Stimulated activated CD8-positive, alpha-beta memory T cell treated with anti-CD3 and anti-CD28 coated beads, Interleukin-4, amount 100 ng/mL, for 1 hour (primary cell): ENCODE data around the gene DFFA.
"Not testable (repeated sequence)": the region's sequence is repeated elsewhere in the genome, so short reads cannot be mapped to it uniquely, and the experiment has no call there.

Source experiments
- DNase-seq, 2 donors: peaks; one replicate each; pipeline ENCODE4 v3.0.0-alpha.2; 2020; ENCODE audit warnings: low read depth in 2 of 2, low spot score in 1 of 2

DFFA gene

DNA sequence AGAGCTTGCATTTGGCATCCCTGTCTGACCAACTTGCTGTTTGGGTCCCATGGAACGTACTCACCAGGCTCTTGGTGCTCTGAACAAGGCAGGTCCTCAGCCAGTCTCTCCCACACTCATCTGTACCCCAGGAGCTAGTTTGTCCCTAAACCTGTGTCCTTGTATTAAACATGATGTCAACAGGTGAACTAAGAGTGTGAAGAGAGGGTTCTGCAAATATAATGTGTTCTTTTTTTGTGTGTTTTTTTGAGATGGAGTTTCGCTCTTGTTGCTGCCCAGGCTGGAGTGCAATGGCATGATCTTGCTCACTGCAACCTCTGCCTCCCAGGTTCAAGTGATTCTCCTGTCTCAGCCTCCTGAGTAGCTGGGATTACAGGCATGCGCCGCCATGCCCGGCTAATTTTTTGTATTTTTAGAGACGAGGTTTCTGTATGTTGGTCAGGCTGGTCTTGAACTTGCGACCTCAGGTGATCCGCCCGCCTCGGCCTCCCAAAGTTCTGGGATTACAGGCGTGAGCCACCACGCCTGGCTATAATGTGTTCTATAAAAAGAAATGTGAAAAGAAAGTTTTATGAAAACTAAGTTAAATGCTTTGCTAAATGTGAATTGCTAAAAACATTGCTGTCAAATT is 33.8 kb upstream of the DFFA start:
- DNase-seq: not testable (repeated sequence)

DNA sequence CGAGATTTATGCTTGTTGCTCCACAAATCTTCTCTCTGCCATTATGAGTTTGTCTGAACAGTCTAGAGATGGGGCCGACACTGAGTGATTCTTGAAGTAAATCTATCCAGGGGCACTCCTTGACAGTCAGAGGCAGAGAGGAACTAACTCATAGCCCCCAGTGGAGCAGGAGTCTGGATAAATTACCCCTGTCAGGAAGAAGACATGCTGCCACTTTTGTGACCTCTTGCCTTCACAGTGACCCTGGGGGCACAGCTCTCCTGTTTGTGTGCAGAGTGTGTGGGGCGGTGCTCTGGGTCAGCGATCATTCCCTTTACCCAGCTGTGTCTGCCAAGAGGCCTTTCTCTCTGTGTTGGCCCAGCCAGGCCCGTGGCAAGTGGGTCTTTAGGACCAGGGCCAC is 31.9 kb upstream of the DFFA start:
- DNase-seq: no peak

DNA sequence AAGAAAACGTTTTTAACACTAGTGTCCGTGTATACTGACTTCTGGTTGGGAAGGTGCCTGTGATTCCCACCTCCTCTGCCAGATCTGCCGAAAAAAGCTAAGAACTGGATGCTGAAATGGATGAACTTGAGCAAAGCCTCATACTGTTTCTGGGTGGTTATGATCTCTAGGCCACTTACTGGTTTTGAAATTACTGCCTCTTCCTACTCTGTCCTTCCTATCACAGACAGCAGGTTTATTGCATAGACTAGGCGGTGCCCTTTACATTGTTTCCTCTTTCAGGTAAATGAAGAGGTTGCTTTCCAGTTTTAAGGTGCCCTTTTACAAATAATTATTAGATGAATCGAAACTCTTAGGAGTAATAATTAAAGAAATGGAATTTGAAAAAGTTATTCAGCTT is 29.9 kb upstream of the DFFA start:
- no peak for DNase-seq

DNA sequence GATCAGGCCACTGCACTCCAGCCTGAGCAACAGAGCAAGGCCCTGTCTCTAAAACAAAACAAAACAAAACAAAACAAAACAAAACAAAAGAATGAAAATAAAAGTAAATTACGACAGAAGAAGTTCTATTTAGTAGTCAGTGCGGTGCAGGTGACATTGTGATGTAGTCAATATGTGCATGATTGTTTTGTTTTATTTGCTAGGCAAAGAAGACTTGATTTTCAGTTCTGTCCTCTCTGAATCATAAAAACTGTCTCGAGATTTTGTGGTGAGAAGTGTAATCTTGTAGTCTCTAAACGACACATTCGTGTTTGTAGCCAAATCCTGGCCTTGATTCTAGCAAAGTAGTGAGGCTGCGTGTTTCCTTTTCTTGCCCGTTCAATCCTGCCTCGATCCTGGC is 25.9 kb upstream of the DFFA start:
- no peak for DNase-seq

DNA sequence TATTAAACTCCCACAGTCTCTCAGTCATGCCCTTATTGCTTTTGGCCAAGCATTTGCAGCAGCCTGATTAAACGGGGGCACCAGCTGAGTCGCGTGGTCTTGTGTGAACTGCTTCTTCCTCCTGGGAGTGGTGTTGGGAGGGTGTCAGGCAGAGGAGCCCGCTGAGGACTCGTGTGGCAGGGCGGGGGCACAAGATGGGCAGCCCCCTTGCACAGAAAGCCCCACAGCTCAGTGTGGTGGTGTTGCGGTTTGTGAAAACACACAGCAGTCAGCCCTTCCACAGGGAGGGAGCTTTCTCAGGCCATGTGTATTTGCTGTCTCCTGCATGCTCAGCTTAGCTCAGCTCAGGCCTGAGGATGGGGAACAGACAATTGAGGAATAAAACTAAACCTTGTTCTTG is 24.8 kb upstream of the DFFA start:
- no peak for DNase-seq

DNA sequence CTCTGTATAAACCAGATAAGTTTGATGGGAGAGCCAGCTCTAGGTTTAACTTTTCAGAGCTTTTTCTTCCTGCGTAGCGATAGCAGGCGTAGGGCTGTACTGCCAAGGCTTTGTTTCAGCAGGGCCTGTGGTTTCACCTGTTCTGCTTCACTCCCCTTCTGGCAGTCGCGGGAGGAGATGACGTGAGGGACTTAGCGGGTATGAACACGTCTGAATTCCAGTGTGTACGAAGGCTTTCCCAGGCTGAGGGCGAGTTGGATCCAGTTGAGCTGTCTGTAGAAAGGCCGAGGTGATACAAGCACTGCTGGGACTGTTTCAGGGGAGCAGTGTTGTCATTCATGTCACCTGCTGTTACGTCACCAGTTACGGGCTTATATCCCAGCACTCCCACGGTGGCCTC is 23.6 kb upstream of the DFFA start:
- DNase-seq: no peak

DNA sequence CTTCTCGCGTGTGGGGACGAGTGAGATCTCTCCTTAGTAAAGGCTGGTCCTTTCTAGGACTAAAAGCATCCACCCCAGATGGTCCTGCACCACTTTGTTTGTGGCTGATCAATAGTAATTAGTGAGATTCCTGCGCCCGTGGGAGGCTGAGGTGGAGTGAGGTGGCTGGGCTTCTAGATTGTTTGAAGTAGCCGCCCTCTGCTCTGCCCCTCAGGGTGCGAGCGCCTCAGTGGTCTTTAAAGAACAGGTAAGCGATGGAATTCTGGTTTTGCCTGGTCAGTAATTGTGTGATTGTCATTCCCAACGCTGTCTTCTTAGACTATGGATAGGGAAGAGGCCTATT is 23.1 kb upstream of the DFFA start:
- no peak for DNase-seq

DNA sequence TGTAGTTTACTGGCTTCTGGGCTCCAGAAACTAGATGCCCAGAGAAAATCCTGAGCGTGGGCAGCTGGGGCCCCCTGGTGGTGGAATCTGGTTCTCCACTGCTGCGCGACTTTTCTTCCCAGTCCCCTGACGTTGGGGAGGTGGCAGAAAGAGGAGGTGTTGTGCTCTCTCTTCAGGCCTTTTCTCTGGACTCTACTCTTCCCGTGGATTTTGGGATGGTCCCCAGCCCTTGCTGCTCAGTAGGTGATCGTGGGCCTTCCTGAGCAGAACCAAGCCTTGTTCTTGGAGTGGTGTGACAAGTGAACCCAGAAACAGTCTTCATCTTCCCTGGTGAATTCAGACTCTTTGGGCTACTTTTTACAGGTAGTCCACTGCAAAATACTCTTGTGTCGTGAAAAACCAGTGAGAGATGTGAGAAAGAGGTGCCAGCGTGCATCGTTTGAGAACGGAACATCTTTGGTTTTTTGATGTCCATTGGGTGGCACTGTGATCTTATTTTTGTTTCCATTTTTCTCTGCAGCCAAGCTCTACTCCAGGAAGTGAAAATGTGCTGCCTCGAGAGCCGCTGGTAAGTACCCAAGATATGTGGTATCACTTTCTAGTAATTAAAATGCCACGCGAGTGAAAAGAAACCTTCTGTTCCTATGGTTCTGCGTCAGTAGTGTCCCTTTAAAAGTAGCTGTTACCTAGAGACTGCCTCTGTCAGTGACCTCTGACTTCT is 22.6 kb upstream of the DFFA start:
- peak; percentile 60 to 64 for DNase-seq

DNA sequence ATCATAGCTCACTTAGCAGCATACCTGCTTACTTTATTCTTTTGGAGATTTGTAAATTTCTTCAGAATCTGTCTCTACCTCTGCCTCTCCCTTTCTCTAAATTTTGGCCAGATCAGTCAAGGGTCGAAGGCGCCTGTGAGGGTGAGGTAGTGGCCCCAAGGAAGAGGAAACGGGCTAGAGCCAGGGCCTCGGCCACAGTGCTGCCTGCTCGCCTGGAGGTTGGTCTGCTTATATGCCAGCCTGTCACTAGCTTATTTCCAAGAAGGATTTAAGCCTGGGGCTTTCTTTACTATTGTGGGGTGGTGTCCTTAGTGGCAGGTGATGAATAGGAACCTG is 22.1 kb upstream of the DFFA start:
- DNase-seq: no peak

DNA sequence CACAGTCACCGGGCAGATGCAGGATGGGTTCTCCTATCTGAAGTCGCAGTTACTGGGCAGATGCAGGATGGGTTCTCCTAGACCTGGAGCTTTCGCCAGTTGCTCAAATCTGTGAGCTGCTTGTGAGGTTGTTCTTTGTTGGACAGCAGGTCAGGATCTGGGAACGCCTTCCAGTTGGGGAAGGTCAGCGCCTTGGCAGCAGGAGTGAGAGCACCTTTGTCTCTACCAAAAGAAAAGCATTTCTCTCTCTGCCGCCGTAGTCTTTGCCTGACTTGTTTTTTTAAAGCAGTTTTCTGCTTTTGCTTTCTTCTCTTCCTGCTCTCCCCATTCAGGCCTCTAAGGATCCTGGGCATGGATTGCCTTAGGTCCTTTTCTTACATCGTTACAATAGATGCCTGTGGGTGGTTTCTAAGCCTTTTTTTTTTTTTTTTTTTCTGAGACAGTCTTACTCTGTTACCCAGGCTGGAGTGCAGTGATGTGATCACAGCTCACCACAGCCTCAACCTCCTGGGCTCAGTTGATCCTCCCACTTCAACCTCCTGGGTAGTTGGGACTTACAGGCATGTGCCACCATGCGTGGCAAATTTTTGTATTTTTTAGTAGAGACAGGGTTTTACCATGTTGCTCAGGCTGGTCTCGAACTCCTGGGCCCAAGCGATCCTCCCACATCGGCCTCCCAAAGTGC is 18.1 kb upstream of the DFFA start:
- DNase-seq: no peak

DNA sequence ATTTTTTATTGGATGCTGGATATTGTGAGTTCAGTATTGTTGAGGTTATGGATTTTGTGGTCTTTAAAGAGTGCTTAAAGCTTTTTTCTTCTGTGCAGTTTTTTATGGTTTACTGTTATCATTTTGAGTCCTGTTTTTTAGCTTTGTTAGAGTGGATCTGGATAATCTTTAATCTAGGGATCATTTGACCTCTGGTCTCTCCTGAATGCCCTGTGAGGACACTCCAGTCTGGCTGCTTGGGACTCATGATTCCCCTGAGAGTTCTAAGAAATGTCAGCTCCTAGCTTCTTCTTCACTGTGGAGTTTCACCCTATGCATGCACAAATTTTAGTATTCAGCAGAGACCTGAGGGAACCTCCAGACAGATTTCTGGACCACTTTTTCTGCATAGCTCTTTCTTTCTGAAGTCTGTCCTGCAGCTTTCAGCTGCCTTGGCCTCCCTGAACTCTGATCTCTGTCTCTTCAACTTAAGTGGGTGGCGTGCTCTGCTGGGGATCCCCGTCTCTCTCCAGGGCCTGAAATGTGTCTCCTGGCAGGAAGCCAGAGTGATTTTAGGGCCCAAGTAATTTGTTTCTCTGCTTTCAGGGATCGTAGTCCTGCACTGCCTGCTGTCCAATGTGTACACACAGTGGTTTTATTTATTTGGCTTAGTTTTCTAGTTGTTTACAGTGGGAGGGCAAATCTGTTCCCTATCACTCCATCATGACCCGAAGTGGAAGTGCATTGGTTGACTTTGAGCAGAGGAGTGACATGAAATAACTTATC is 17.1 kb upstream of the DFFA start:
- no peak for DNase-seq

DNA sequence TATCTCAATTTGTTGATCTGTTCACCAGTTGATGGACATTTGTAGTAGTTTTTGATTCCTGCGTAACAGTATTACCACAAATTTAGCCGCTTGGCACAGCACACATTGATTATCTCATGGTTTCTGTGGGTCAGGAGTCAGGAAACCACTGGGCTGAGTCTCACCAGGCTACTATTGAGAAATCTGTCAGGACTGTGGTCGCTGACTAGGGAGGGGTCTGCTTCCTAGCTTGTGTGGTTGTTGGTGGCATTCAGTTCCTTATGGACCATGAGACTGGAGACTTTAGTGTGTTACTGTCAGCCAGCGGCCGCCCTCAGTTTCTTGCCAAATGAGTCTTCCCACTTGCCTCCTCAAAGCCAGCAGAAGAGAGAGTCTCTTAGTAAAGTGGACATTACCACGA is 12.2 kb upstream of the DFFA start:
- no peak for DNase-seq

DNA sequence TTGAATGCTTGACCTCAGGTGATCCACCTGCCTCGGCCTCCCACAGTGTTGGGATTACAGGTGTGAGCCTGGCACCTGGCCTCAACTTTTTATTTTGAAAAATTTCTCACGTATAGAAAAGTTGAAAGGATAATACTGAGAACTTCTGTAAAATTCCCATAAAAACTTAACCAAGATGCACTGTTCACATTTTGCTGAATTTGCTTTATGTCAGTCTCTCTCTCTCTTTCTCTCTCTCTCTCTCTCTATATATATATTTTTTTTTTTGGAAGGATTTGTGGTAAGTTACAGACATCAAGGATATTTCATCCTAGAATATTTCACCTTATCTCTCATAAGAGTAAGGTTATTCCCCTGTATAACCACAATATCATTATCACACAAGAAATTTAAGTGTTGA is 8.3 kb upstream of the DFFA start:
- no peak for DNase-seq

DNA sequence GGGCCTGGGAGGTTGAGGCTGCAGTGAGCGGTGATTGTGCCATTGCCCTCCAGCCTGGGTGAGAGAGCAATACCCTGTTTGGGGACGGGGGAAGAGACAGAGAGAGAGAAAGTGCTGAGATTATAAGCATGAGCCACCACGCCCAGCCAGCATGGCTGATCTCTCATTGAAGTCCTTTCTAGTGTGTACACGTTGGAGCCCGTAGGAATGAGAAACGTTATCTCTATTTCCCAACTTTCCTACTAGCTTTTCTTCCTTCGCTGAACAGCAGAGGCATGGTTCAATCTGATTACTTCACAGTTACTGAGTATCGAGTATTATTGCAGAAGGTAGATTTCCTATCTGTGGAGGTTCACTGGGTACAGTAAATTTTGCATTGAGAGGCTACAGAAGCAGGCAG is 7.0 kb upstream of the DFFA start:
- DNase-seq: no peak

DNA sequence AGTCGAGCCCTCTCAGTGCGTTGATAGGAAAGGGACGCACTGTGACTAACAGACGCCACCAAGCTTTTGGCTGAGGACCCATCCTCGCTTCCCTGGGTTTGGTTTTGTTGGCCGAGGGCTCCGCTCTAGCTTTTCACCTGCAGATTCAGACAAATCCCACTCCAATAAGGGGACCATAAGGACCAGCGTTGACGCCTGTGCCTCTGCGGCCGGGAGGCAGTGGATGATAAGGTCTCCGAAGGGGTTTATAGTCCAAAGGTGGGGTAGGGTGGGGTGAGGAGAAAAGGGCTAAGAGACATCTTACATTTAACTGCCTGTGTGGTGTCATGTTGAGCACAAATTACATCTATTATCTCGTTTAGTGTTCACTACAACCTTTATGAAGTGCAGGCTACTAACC is 3.2 kb upstream of the DFFA start:
- DNase-seq: no peak

DNA sequence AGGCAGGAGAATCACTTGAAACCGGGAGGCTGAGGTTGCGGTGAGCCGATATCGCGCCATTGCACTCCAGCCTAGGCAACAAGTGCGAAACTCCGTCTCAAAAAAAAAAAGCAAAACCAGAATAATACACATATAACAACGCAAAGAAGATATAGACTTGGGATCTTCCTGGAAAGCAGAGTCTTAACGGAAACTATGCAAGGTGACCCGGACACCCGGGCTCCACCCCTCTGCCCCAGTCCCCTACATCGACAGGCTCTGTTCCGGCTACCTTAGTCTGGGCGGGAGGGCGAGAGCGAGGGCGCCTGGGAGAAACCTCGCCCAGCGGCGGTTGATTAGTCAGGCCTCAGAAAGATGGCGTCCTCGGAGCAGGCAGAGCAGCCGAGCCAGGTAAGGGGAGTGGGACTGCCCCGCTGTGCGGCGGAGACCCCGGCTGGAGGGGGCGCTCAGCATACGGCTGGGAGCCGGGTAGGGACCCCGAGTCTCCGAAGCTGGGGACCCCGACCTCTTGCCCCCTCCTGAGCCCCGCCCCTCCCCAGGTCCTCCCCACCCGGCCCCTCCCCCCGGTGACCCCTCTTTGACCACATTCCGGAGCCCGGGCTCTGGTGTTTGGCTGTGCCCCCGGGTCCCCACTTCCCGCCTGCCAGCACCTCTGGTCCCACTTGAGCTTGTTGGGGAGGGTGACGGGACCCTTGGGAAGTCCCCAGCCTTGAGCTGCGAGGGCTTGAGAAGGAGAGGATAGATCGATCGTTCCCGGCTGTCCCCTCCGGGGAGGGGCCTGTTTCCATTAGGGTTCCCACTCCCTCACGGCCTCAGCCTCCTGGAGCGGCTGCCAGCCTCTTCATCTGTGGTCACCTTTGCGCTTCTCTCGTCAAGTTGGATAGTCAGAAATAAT is 2.5 kb upstream of the DFFA start, which contains the start of gene PEX14:
Gene PEX14, plus strand, starts transcription at position 338 of the 895 bp plus-strand sequence. Its CDS starts 17 bp downstream, at position 355.
- DNase-seq: peak; percentile 47 to 61

DNA sequence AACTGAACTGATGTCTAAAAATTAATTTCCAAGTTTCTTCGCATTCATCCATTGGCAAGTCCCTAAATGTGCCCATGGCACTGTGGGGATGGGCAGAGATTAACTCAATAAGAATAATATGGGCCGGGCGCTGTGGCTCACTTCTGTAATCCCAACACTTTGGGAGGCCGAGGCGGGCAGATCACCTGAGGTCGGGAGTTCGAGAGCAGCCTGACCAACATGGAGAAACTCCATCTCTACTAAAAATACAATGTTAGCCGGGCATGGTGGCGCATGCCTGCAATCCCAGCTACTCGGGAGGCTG is 1.9 kb upstream of the DFFA start:
- DNase-seq: not testable (repeated sequence)

DNA sequence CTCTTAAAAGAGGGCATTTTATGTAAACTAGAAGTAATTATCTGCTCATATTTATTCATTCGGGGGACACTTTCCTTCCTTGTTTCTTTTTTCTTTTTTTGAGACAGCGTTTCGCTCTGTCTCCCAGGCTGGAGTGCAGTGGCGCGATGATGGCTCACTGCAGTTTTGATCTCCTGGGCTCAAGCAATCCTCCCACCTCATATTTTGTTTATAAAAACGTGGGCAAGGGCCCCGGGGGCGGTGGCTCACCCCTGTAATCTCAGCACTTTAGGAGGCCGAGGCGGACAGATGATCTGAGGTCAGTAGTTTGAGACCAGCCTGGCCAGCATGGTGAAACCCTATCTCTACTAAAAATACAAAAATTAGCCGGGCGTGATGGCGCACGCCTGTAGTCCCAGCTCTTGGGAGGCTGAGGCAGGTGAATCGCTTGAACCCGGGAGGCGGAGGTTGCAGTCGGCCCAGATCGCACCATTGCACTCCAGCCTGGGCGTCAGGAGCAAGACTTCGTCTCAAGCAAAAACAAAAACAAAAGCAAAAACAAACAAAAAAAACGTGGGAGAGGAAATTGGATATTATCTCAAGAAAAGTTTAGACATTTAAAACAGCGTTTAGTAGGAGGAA is 926 bp upstream of the DFFA start:
- DNase-seq: no peak

DNA sequence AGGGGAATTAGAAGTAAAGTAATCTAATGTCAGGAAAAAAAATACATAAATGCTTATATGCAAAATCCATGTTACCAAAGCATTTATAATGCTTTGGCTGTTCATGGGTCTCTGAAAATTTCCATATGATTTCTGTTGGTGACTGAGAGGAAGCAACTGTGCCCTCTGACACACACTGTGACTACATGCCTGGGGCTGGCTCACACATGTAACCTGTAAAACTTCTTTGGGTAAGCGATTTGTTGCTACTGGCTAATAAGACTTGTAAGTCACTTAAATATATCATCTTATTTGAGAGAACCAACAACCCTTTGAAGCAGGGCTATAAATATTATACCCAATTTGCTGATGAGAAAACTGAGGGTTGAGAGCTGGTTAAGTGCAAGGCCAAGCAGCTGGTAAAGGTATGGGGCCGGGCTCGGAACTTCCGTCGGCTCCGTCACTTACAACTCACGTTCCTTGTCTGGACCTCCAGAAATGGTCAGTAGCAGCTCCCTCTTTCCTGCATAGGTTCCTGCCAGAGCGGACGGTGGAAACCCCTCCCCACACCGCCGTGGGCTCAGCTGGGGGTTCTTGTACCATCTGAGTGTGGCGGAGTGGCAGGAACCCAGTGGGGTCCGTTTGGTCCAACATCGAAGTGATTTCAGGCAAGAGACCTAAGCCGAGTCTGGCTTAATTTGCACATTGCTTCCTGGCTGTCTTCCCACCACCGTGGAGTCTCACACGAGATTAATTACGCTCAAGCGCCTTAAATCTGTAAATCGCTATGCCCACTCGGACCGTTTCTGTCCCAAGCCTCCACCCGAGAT is 714 bp downstream of the DFFA start:
- no peak for DNase-seq

DNA sequence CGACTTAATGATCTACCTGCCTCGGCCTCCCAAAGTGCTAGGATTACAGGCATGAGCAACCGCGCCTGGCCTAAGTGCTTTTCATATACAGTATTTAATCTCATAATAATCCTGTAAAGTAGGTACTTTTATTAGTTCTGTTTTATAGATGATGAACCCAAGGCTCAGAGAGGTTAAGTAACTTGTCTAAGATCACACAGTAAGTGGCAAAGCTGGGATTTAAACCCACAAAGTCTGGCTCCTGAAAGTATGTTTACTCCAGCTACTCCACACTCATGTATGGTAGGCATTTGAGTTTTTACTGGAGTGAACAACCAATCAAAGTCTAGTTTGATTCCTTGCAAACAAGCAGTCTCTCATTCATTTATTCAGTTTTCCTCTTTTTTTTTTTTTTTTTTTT is 2.3 kb downstream of the DFFA start:
- no peak for DNase-seq
